HG03095 (cell line): ENCODE measurements around the gene MEX3A.
"Not testable (repeated sequence)": the region's sequence is repeated elsewhere in the genome, so short reads cannot be mapped to it uniquely, and the experiment has no call there.

Source experiments
- ATAC-seq: cut with Tn5 transposase; IDR thresholded peaks from one replicate; pipeline ENCODE4 v1.9.1; 2021; ENCODE audit warnings: moderate library complexity; ENCODE audit not compliant: unreplicated experiment

The MEX3A gene

DNA sequence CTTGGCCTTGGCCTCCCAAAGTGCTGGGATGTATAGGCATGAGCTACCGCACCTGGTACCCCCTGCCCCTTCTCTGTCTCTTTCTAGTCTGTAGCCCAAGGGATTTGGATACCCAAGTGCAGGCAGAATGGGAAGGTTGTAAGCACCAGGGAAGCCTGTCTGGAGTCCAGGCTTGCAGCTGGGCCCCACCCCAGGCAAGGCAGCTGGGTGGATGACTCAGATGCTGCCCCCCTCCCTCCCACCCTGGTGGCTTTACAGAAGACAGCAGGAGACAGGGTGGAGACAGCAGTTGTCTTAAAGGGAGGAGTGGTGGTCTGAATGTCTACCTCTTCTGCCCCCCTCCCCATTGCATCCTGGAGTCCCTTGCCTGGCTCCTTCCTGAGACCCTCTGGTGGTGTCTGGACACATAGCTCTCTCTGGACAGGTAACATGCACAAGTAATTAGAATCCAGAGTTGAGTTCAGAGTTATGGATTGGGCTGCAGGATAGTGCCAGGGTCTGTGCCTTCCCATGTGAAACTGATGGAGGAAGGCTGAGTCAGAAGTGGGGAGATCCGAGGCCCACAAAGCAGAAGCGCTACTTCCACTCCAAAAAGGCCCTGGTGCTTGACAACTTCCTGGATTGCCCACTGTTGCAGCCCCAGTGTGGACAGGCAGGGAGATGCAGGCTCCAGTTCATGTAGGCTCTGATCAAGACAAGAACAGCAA is 37.4 kb upstream of the MEX3A start:
- no peak for ATAC-seq

GRCh38 chr1:156118177-156118868 is 36.1 kb upstream of the MEX3A start:
- no peak for ATAC-seq

DNA sequence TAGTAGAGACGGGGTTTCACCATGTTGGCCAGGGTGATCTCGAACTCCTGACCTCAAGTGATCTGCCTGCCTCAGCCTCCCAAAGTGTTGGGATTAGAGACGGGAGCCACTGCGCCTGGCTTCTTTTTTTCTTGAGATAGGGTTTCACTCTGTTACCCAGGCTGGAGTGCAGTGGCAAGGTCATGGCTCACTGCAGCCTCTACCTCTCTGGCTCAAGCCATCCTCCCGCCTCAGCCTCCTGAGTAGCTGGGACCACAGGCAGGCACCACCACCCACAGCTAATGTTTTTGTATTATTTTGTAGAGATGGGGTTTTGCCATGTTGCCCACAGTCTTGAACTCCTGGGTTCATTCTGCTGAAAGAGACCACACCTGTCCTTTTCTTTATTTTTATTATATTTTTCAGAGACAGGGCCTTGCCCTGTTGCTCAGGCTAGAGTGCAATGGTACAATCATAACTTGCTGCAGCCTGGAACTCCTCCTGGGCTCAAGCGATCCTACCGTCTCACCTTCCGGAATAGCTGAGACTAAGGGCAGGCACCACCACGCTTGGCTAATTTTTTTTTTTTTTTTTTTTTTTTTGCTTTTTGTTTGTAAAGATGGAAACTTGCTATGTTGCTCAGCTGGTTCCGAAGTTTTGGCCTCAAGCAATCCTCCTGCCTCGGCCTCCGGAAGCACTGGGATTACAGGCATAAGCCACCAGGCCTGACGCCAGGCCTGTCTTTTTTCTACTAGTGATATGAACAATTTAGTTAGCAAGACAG is 35.3 kb upstream of the MEX3A start:
- no peak for ATAC-seq

DNA sequence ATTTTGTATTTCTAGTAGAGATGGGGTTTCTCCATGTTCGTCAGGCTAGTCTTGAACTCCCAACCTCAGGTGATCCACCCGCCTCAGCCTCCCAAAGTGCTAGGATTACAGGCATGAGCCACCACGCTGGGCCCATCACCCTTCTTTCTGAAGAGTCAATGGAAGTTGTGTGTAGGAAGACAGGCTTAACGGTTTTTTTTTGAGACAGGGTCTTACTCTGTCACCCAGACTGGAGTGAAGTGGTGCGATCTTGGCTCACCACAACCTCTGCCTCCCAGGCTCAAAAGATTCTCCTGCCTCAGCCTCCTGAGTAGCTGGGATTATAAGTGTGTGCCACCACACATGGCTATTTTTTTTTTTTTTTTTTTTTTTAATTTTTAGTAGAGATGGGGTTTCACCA is 34.5 kb upstream of the MEX3A start:
- ATAC-seq: not testable (repeated sequence)

DNA sequence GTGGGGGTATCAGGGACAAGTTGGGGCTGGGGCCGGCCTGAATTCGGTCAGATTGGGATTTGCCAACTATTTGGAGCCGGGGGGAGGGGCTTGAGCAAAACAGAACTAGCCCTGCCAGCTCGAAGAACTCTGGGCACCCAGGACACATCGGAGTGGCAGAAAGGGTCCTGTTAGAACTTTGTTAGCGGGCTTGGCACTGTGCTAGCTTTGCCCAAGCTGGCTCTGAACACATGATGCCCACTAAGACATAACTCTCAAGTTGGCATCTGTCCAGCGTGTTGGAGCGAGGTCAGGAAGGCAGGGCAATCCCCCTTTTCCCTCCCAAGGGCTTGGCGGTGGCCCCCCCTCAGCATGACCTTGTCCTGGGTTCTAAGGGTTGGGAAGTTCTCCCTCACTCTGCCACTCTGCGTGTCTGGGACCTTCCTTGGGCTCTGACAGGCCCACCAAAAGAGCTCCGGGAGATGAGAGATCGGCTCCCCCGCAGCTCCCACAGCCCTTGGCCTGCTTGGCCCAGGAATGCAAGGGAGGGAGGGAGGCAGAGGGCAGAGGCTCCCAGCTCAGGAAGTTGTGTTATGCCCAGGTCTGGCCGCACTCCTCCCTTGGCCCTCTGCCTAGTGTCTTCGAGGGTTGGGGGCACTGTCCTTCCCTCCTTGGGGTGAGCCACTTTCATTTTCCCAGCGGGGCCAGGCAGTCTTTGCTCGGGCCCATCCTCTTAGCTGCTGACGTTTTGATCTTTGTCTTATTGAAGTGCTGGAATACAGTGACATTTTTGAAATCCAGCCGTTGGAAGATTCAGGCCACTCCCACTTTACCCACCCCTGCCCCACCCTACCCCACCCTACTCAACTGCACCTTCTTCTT is 33.5 kb upstream of the MEX3A start:
- ATAC-seq: no peak

GRCh38 chr1:156114919-156115513 is 32.8 kb upstream of the MEX3A start:
- ATAC-seq: peak; percentile 3

GRCh38 chr1:156114101-156114918 is 32.0 kb upstream of the MEX3A start, which contains the start of gene LMNA:
Gene LMNA (plus strand): TSS chr1:156114711. CDS start chr1:156114919, 208 bp downstream.
- ATAC-seq: peak; percentile 59

DNA sequence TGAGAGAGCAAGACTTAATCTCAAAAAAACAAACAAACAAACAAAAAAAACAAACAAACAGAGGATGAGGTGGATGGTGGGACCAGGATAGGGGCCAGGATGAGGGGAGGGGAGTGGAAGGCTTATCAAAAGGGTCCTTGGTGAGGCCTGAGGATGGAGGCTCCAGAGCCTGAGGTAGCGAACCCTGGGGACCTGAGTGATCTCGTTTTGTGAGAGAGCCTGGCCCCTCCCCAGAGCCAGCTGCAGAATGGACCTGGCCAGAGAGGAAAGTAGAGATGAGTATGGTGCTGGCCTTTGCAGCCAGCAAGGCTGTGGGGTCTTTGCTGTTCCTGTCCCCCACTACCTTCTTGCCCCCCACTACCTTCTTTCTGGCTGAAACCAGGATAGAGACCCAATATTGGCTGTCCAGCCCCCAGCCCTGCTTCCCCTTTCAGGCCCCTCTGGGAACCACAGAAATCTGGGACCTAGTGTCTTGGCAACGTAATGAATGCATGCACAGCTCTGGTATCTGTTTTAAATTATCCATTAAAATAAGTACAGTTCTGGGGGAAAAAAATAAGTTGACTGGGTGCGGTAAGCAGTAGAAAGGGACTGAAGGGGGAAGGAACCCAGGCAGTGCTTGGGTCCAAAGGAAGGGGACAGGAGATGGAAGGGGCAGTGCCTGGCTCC is 31.2 kb upstream of the MEX3A start:
- ATAC-seq: no peak

DNA sequence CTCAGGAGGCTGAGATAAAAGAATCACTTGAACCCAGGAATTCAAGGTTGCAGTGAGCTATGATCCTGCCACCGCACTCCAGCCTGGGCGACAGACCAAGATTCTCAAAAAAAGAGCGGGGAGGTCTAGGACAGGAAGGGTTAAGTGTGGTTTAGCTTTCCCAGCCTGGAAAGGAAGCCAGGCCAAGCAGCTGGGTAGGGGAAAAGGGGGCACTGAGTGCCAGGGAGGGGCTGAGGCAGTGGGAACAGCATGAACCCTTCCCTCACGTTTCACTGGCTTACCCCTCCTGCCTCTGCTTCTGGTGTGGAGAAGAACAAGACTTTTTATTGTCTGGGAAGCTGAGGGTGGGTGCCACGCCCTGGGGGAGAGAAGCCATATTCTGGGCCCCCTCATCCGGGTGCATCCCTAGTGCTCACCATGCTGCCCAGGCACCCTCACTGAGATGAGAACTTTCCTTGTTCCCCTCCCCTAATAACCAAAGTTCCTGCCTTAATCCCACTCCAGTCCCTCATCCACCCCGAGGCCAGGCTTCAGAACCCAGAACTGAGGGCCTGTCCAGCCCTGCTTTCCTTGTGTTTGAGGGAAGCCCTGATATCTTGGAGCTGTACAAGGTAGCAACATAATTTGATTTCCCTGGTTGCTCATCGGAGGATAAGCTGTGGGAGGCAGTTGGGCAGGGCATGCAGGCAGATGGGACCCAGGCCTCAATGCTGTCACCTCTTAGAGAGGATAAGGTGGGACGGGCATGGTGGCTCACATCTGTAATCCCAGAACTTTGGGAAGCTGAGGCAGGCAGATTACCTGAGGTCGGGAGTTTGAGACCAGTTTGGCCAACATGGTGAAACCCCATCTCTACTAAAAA is 30.2 kb upstream of the MEX3A start:
- ATAC-seq: no peak

GRCh38 chr1:156111355-156111962 is 29.2 kb upstream of the MEX3A start:
- no peak for ATAC-seq

DNA sequence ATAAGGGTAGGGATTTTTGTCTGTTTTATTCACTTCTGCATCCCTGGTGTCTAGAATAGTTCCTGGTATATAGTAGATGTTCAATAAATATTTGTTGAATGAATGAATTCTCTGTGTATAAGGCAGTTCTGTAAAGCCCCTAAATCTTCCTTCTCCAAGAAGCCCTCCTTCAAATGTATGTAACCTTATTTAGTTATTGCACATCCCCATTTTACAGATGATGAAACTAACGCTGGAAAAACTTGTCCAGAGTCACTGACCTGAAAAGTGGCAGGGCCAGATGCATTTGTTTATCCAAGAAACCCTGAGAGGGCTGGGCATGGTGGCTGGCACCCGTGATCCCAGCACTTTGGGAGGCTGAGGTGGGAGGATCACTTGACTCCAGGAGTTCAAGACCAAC is 28.0 kb upstream of the MEX3A start:
- ATAC-seq: no peak

DNA sequence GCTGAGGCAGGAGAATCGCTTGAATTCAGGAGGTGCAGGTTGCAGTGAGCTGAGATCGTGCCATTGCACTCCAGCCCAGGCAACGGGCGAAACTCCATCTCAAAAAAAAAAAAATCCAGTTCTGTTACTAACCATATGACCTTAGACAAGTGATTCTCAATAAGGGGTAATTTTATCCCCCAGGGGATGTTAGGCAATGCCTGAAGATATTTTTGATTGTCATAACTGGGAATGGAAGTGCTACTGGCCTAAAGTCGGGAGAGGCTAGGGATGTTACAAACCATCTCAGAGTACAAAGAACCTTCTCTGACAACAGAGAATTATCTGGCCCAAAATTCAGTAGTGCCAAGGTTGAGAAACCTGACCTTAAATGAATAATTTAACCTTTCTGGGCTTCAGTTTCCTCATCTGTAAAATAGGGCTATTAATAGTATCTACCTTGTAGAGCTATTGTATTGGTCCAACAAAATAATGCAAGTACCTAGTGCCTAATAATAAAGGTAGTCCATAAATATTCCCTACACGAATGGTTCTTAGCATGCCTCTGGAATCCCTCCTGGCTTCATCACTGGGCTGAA is 26.5 kb upstream of the MEX3A start:
- no peak for ATAC-seq

DNA sequence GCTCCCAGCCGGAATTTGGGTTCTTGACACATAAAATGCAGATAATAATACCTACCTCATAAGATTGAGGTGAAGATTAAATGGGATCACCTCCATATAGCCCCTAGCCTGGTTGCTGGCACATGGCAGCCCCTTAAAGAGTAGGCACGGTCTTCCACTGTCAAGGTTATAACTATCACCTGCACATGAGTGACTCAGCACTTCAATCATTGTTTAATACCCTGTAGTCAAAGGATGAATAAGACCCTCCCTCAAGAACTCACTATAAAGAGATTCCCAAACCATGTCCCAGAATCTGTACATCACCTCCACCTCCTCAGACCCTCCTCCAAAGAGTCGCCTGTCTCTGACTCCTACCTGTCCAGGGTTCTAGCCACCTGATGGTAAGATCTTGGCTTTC is 25.8 kb upstream of the MEX3A start:
- no peak for ATAC-seq

- ATAC-seq: no peak
These were observed 24.6 kb upstream of the MEX3A start for GRCh38 chr1:156106624-156107488.

DNA sequence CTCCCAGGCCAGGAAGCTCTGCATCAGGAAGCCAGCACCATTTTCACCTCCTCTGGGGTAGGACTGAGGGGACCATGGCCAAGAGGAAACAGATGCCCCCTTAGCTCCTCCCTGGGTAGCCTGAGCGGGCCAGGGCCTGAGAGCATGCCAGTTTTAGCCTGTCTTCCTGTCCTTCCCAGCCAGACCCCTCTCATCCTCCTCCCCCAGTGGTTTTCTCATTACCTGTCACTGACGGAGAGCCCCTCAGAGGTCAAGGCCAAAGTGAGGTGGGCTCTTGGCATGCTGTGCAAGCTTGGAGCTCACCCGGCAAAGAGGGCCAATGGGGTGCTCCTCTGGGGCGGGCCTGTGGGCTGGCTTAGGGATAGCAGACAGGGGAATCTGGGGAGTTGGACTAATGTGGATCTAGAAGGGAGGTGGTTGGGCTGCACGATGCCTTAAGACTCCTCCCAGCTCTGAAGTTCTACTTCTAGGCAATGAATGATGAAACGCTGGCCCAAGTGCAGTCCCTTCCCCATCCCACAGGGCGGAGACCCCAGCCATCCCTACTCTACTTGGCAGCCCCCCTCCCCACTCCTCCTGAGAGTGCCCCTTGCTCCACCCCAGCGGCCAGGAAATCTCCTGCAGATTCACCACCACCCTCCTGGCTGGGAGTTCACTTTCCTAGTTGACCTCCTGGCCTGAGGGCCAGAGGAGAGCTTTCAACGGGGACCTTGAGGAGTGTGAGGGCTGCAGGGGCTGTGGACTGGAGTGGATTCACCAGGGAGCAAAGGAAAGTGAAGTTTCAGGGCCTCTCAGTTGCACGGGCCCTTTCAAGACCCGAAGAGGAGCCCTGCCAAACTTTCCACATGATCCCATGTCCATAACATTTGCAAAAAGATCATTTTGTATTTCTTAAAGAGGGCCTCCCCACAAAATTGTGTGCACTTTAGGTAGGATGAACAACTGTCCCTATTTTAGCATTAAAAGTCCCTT is 22.9 kb upstream of the MEX3A start:
- no peak for ATAC-seq
